CD4-positive, CD25-positive, alpha-beta regulatory T cell (primary cell): ENCODE measurements around the gene FOSL1. TPM values are rescaled to one million over a fixed set of nuclear protein-coding genes. Genes with fewer than 3 reads are reported as not detected.
"Not testable (repeated sequence)": the region's sequence is repeated elsewhere in the genome, so short reads cannot be mapped to it uniquely, and the experiment has no call there.

Experiments
- ATAC-seq, 2 donors: fragments of 150-1000 bp; cut with Tn5 transposase; one replicate each; pipeline ENCODE4 v1.10.0; 2021; ENCODE audit warnings: low read depth in 2 of 2, moderate number of reproducible peaks in 2 of 2, moderate library complexity in 1 of 2
- DNase-seq, 3 donors: peaks; one replicate each; pipeline versions ENCODE4 v3.0.0 to v3.0.0-alpha.2; 2012 to 2022; ENCODE audit warnings: mixed read lengths in 1 of 3
- H3K27ac ChIP-seq: one replicate; pipeline ENCODE4 v1.7.0; 2013; ENCODE audit warnings: mild to moderate bottlenecking, low read length; ENCODE audit not compliant: insufficient read depth, poor library complexity, severe bottlenecking
- H3K27me3 ChIP-seq: one replicate; pipeline ENCODE4 v1.7.0; 2013; ENCODE audit warnings: low read length; ENCODE audit not compliant: control insufficient read depth, insufficient read depth
- H3K36me3 ChIP-seq: one replicate; pipeline ENCODE4 v1.7.0; 2013; ENCODE audit warnings: mild to moderate bottlenecking, low read length, moderate library complexity; ENCODE audit not compliant: control insufficient read depth, insufficient read depth
- H3K4me1 ChIP-seq: 2 replicates; pipeline ENCODE4 v1.7.0; 2013; ENCODE audit warnings: mild to moderate bottlenecking, low read length; ENCODE audit not compliant: insufficient read depth, control insufficient read depth, poor library complexity, severe bottlenecking
- H3K4me3 ChIP-seq: one replicate; pipeline ENCODE4 v1.7.0; 2013; ENCODE audit warnings: low read depth, mild to moderate bottlenecking, low read length, moderate library complexity
- H3K9me3 ChIP-seq, 2 experiments: 1 replicate in 1 of 2; 2 replicates in 1 of 2; pipeline ENCODE4 v1.7.0; 2013; ENCODE audit warnings: low read length in 2 of 2, mild to moderate bottlenecking in 1 of 2, moderate library complexity in 1 of 2; ENCODE audit not compliant: control insufficient read depth in 2 of 2
- H3K27ac Mint-ChIP-seq, 3 donors: one replicate each; pipeline ENCODE4 v1.8.0; 2020 to 2022; ENCODE audit warnings: mild to moderate bottlenecking in 3 of 3, mixed read lengths in 3 of 3, moderate library complexity in 2 of 3
- H3K27me3 Mint-ChIP-seq: one replicate; pipeline ENCODE4 v1.8.0; 2022; ENCODE audit warnings: mild to moderate bottlenecking, mixed read lengths
- H3K36me3 Mint-ChIP-seq: one replicate; pipeline ENCODE4 v1.8.0; 2020; ENCODE audit warnings: mixed read lengths
- H3K4me1 Mint-ChIP-seq, 4 donors: one replicate each; pipeline ENCODE4 v1.8.0; 2020 to 2022; ENCODE audit warnings: mixed read lengths in 4 of 4, mild to moderate bottlenecking in 1 of 4
- H3K4me3 Mint-ChIP-seq, 4 donors: one replicate each; pipeline ENCODE4 v1.8.0; 2020 to 2022; ENCODE audit warnings: mild to moderate bottlenecking in 4 of 4, mixed read lengths in 4 of 4, moderate library complexity in 3 of 4
- H3K9me3 Mint-ChIP-seq, 7 donors: one replicate each; pipeline ENCODE4 v1.8.0; 2020 to 2022; ENCODE audit warnings: mixed read lengths in 7 of 7, mild to moderate bottlenecking in 3 of 7, moderate library complexity in 2 of 7
- polyA plus RNA-seq, 4 donors: library from polyadenylated mRNA; unstranded; fragments of 300-500 nt; fragmentation: Illumina TruSeq; gene quantifications; one replicate each; pipeline ENCODE4 v1.2.3, GENCODE V29; 2021
- total RNA-seq: library from RNA; stranded (reverse); gene quantifications from one replicate; pipeline ENCODE4 v1.2.3, GENCODE V29; 2022

The FOSL1 gene
- total and polyA plus RNA-seq, 5 donors from 2014 or later: 2.7 TPM; not detected in 4

GRCh38 chr11:65849366-65849765, 50.8 kb downstream of the FOSL1 start:
- Histone ChIP-seq H3K27me3 (no peaks in the 10 kb centered on the region), H3K4me1 (peaks cover 8% of the 10 kb centered on the region), H3K27ac (no peak overlapping the region), H3K36me3 (peaks cover 34% of the 10 kb centered on the region), H3K9me3 (peaks cover 6 to 9% of the 10 kb centered on the region in 2 experiments), H3K4me3 (no peak overlapping the region)
- H3K4me1 Mint-ChIP-seq: peaks cover 0 to 19% (median 5%) of the 10 kb centered on the region in 4 donors
- DNase-seq: no peak
- ATAC-seq: no peak
- H3K27me3 Mint-ChIP-seq: no peaks in the 10 kb centered on the region
- no peak overlapping the region for H3K27ac Mint-ChIP-seq
- no peaks in the 10 kb centered on the region for H3K9me3 Mint-ChIP-seq
- peaks cover 23% of the 10 kb centered on the region for H3K36me3 Mint-ChIP-seq
- no peak overlapping the region for H3K4me3 Mint-ChIP-seq

DNA sequence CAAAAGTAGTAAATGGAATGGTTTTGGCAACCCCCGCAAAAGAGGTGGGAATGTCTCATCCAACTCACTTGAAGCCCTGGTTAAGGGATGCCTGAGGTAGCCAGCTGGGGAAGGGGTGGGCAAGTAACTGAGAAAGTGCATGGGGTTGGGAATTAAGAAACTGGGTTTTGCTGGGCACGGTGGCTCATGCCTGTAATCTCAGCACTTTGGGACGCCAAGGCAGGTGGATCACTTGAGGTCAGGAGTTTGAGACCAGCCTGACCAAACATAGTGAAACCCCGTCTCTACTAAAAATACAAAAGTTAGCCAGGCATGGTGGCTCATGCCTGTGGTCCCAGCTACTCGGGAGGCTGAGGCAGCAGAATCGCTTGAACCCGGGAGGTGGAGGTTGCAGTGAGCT, 51.5 kb downstream of the FOSL1 start:
- H3K27me3 Mint-ChIP-seq, H3K4me3 ChIP-seq, H3K9me3 Mint-ChIP-seq, H3K27ac ChIP-seq, H3K27me3 ChIP-seq, DNase-seq, ATAC-seq, H3K27ac Mint-ChIP-seq, H3K4me1 ChIP-seq, H3K9me3 ChIP-seq: not testable (repeated sequence)
- peaks cover 27% of the 10 kb centered on the region for H3K36me3 ChIP-seq
- Mint-ChIP-seq H3K36me3 (peaks cover 16% of the 10 kb centered on the region), H3K4me3 (peak overlapping the region in 1 of 4 donors; percentile 27), H3K4me1 (peaks cover 0 to 13% (median 2%) of the 10 kb centered on the region in 4 donors)

GRCh38 chr11:65847746-65848145, 52.4 kb downstream of the FOSL1 start:
- Histone ChIP-seq H3K4me1 (no peaks in the 10 kb centered on the region), H3K9me3 (peaks cover 6 to 9% of the 10 kb centered on the region in 2 experiments), H3K27me3 (no peaks in the 10 kb centered on the region), H3K4me3 (no peak overlapping the region), H3K36me3 (peaks cover 17% of the 10 kb centered on the region), H3K27ac (no peak overlapping the region)
- Mint-ChIP-seq H3K36me3 (peaks cover 10% of the 10 kb centered on the region), H3K27me3 (no peaks in the 10 kb centered on the region), H3K9me3 (no peaks in the 10 kb centered on the region), H3K4me3 (peak overlapping the region in 1 of 4 donors; percentile 32), H3K27ac (peak overlapping the region in 1 of 3 donors; percentile 41), H3K4me1 (peaks cover 0 to 7% (median 0%) of the 10 kb centered on the region in 4 donors)
- no peak for DNase-seq
- no peak for ATAC-seq

- no peaks in the 10 kb centered on the region for H3K9me3 Mint-ChIP-seq
- no peak overlapping the region for H3K4me3 Mint-ChIP-seq
These were observed 55.8 kb downstream of the FOSL1 start for GRCh38 chr11:65844231-65844872.

GRCh38 chr11:65843811-65844210, 56.4 kb downstream of the FOSL1 start:
- Mint-ChIP-seq H3K9me3 (no peaks in the 10 kb centered on the region), H3K4me3 (no peak overlapping the region), H3K36me3 (no peaks in the 10 kb centered on the region), H3K27ac (no peak overlapping the region), H3K4me1 (no peaks in the 10 kb centered on the region), H3K27me3 (no peaks in the 10 kb centered on the region)
- Histone ChIP-seq H3K4me3 (no peak overlapping the region), H3K27ac (no peak overlapping the region), H3K36me3 (no peaks in the 10 kb centered on the region), H3K4me1 (no peaks in the 10 kb centered on the region), H3K27me3 (no peaks in the 10 kb centered on the region), H3K9me3 (no peaks in the 10 kb centered on the region)
- no peak for DNase-seq
- no peak for ATAC-seq

More at GRCh38 chr11:65844231-65844872, 55.8 kb downstream of the FOSL1 start:
- Histone ChIP-seq H3K4me3 (no peak overlapping the region), H3K27ac (no peak overlapping the region), H3K4me1 (no peaks in the 10 kb centered on the region), H3K27me3 (no peaks in the 10 kb centered on the region), H3K36me3 (no peaks in the 10 kb centered on the region), H3K9me3 (no peaks in the 10 kb centered on the region)
- H3K27ac Mint-ChIP-seq: no peak overlapping the region
- DNase-seq (no peak), ATAC-seq (no peak)
- no peaks in the 10 kb centered on the region for H3K4me1 Mint-ChIP-seq
- no peaks in the 10 kb centered on the region for H3K36me3 Mint-ChIP-seq
- no peaks in the 10 kb centered on the region for H3K27me3 Mint-ChIP-seq

- Mint-ChIP-seq H3K27ac (no peak overlapping the region), H3K27me3 (no peaks in the 10 kb centered on the region), H3K36me3 (no peaks in the 10 kb centered on the region), H3K4me1 (no peaks in the 10 kb centered on the region), H3K9me3 (no peaks in the 10 kb centered on the region), H3K4me3 (no peak overlapping the region)
- DNase-seq: no peak
- H3K4me3 ChIP-seq: no peak overlapping the region
- no peaks in the 10 kb centered on the region for H3K27me3 ChIP-seq
- no peaks in the 10 kb centered on the region for H3K4me1 ChIP-seq
- H3K27ac ChIP-seq: no peak overlapping the region
- H3K36me3 ChIP-seq: no peaks in the 10 kb centered on the region
- H3K9me3 ChIP-seq: no peaks in the 10 kb centered on the region
- ATAC-seq: no peak
These were observed 58.0 kb downstream of the FOSL1 start for GRCh38 chr11:65842144-65842543.

Other genes with a start within 250 kb of the FOSL1 start
- 295 TPM for gene RELA, start 237.5 kb downstream of the FOSL1 start, total RNA-seq
- 10 to 100 TPM; 40.3 to 66.1 (median 53.3) TPM for gene RELA, start 237.5 kb downstream of the FOSL1 start, polyA plus RNA-seq
- gene KAT5, start 188.1 kb downstream of the FOSL1 start, total RNA-seq: 127 TPM
- 10 to 100 TPM; 45.4 to 62.7 (median 55.7) TPM for gene KAT5, start 188.1 kb downstream of the FOSL1 start, polyA plus RNA-seq
- 28.3 TPM for gene RNASEH2C, start 179.6 kb downstream of the FOSL1 start, total RNA-seq
- gene RNASEH2C, start 179.6 kb downstream of the FOSL1 start, polyA plus RNA-seq: 10 to 100 TPM; 60.6 to 83.8 (median 72.6) TPM
- gene AP5B1, start 119.4 kb downstream of the FOSL1 start, total RNA-seq: 16.8 TPM
- 10 to 100 TPM in 1 of 4 donors, 1 to 10 TPM in 3; 7.6 to 10.8 (median 9.5) TPM for gene AP5B1, start 119.4 kb downstream of the FOSL1 start, polyA plus RNA-seq
- gene OVOL1, start 113.3 kb downstream of the FOSL1 start, total RNA-seq: not detected
- not detected for gene OVOL1, start 113.3 kb downstream of the FOSL1 start, polyA plus RNA-seq
- gene SNX32, start 66.4 kb downstream of the FOSL1 start, total RNA-seq: 0.44 TPM
- 1 to 10 TPM in 1 of 4 donors, under 1 TPM in 3; 0.32 to 1.3 (median 0.48) TPM for gene SNX32, start 66.4 kb downstream of the FOSL1 start, polyA plus RNA-seq
- gene CFL1, start 42.2 kb downstream of the FOSL1 start, total RNA-seq: 737 TPM
- gene CFL1, start 42.2 kb downstream of the FOSL1 start, polyA plus RNA-seq: 1,000 to 10,000 TPM; 2,250 to 3,209 (median 2,591) TPM
- 51.1 TPM for gene MUS81, start 40.0 kb downstream of the FOSL1 start, total RNA-seq
- 10 to 100 TPM; 22.7 to 24.6 (median 23.6) TPM for gene MUS81, start 40.0 kb downstream of the FOSL1 start, polyA plus RNA-seq
- 5.8 TPM for gene EFEMP2, start 27.6 kb downstream of the FOSL1 start, total RNA-seq
- gene EFEMP2, start 27.6 kb downstream of the FOSL1 start, polyA plus RNA-seq: under 1 TPM; 0.21 to 0.36 (median 0.29) TPM
- 12.4 TPM for gene CTSW, start 20.6 kb downstream of the FOSL1 start, total RNA-seq
- 10 to 100 TPM in 3 of 4 donors, 1 to 10 TPM in 1; 3.5 to 35.9 (median 16.9) TPM for gene CTSW, start 20.6 kb downstream of the FOSL1 start, polyA plus RNA-seq
- gene FIBP, start 11.9 kb downstream of the FOSL1 start, total RNA-seq: 29.8 TPM
- 10 to 100 TPM; 71.0 to 81.7 (median 72.7) TPM for gene FIBP, start 11.9 kb downstream of the FOSL1 start, polyA plus RNA-seq
- gene CCDC85B, start 9.7 kb downstream of the FOSL1 start, total RNA-seq: 20.7 TPM
- 10 to 100 TPM; 58.7 to 74.0 (median 63.2) TPM for gene CCDC85B, start 9.7 kb downstream of the FOSL1 start, polyA plus RNA-seq
- gene C11orf68, start 18.7 kb upstream of the FOSL1 start, total RNA-seq: 21.6 TPM
- 10 to 100 TPM; 65.8 to 90.7 (median 85.0) TPM for gene C11orf68, start 18.7 kb upstream of the FOSL1 start, polyA plus RNA-seq
- 82.8 TPM for gene DRAP1, start 19.0 kb upstream of the FOSL1 start, total RNA-seq
- 100 to 1,000 TPM in 2 of 4 donors, 10 to 100 TPM in 2; 78.2 to 106 (median 91.4) TPM for gene DRAP1, start 19.0 kb upstream of the FOSL1 start, polyA plus RNA-seq
- gene TSGA10IP, start 45.1 kb upstream of the FOSL1 start, total RNA-seq: not detected
- gene TSGA10IP, start 45.1 kb upstream of the FOSL1 start, polyA plus RNA-seq: not detected
- gene SART1, start 61.3 kb upstream of the FOSL1 start, total RNA-seq: 94.0 TPM
- 10 to 100 TPM; 15.8 to 22.7 (median 19.8) TPM for gene SART1, start 61.3 kb upstream of the FOSL1 start, polyA plus RNA-seq
- gene EIF1AD, start 101.8 kb upstream of the FOSL1 start, total RNA-seq: 61.3 TPM
- gene EIF1AD, start 101.8 kb upstream of the FOSL1 start, polyA plus RNA-seq: 10 to 100 TPM; 16.7 to 20.7 (median 18.6) TPM
- 41.8 TPM for gene BANF1, start 102.1 kb upstream of the FOSL1 start, total RNA-seq
- gene BANF1, start 102.1 kb upstream of the FOSL1 start, polyA plus RNA-seq: 100 to 1,000 TPM; 134 to 170 (median 148) TPM
- not detected for gene CST6, start 111.6 kb upstream of the FOSL1 start, total RNA-seq
- not detected for gene CST6, start 111.6 kb upstream of the FOSL1 start, polyA plus RNA-seq
- gene CATSPER1, start 126.1 kb upstream of the FOSL1 start, total RNA-seq: not detected
- not detected for gene CATSPER1, start 126.1 kb upstream of the FOSL1 start, polyA plus RNA-seq
- gene GAL3ST3, start 148.8 kb upstream of the FOSL1 start, total RNA-seq: not detected
- gene GAL3ST3, start 148.8 kb upstream of the FOSL1 start, polyA plus RNA-seq: not detected
- 172 TPM for gene SF3B2, start 152.0 kb upstream of the FOSL1 start, total RNA-seq
- 10 to 100 TPM; 67.6 to 79.7 (median 75.2) TPM for gene SF3B2, start 152.0 kb upstream of the FOSL1 start, polyA plus RNA-seq
- gene PACS1, start 169.9 kb upstream of the FOSL1 start, total RNA-seq: 306 TPM
- 10 to 100 TPM; 43.8 to 57.8 (median 47.1) TPM for gene PACS1, start 169.9 kb upstream of the FOSL1 start, polyA plus RNA-seq